Spleen (tissue), 11 donors: ENCODE results near the gene MPZL3. TPM values are rescaled to one million over a fixed set of nuclear protein-coding genes. Genes with fewer than 3 reads are reported as not detected.

Experiments
- DNase-seq: peaks from one replicate; pipeline ENCODE4 v3.0.0-alpha.2; 2020
- H3K27ac ChIP-seq, 8 donors: fragments of 200-600 bp; sonication (generic) in 7 of 8; 1 replicate in 4 of 8; 2 replicates in 4 of 8; pipeline versions ENCODE4 v1.5.0 to v1.8.0; 2016 to 2021; ENCODE audit warnings: inconsistent platforms in 4 of 8, mild to moderate bottlenecking in 4 of 8, moderate library complexity in 1 of 8
- H3K27me3 ChIP-seq, 7 donors: fragments of 200-600 bp; sonication (generic) in 6 of 7; replicated peaks in 1 of 7; 1 replicate in 4 of 7; 2 replicates in 3 of 7; pipeline versions ENCODE4 v1.5.0 to v1.8.0; 2016 to 2021; ENCODE audit warnings: inconsistent platforms in 3 of 7, mild to moderate bottlenecking in 1 of 7
- H3K36me3 ChIP-seq, 6 donors: fragments of 200-600 bp; sonication (generic) in 5 of 6; 1 replicate in 4 of 6; 2 replicates in 2 of 6; pipeline versions ENCODE4 v1.5.0 to v1.8.0; 2016 to 2021; ENCODE audit warnings: inconsistent platforms in 2 of 6
- H3K4me1 ChIP-seq, 6 donors: fragments of 200-600 bp; sonication (generic) in 5 of 6; 1 replicate in 3 of 6; 2 replicates in 3 of 6; pipeline versions ENCODE4 v1.5.0 to v1.8.0; 2016 to 2021; ENCODE audit warnings: inconsistent platforms in 3 of 6
- H3K4me3 ChIP-seq, 8 donors: fragments of 200-600 bp; sonication (generic) in 7 of 8; 1 replicate in 4 of 8; 2 replicates in 4 of 8; pipeline versions ENCODE4 v1.5.0 to v1.8.0; 2016 to 2021; ENCODE audit warnings: inconsistent platforms in 4 of 8, mild to moderate bottlenecking in 4 of 8, moderate library complexity in 2 of 8
- H3K9me3 ChIP-seq, 8 donors: fragments of 200-600 bp; sonication (generic) in 7 of 8; 1 replicate in 4 of 8; 2 replicates in 4 of 8; pipeline versions ENCODE4 v1.5.0 to v1.8.0; 2016 to 2021; ENCODE audit warnings: inconsistent platforms in 4 of 8
- POLR2A ChIP-seq, 3 donors: fragments of 450-650 bp; IDR thresholded peaks; one replicate each; pipeline ENCODE4 v1.5.1; 2017; ENCODE audit warnings: antibody characterized with exemption in 3 of 3, mild to moderate bottlenecking in 1 of 3
- POLR2AphosphoS5 ChIP-seq, 3 donors: sonication (generic); formaldehyde crosslinking; IDR thresholded peaks; one replicate each; pipeline ENCODE4 v1.5.1; 2017; ENCODE audit warnings: antibody characterized with exemption in 3 of 3
- WGBS, 5 donors: extraction: QIAGEN DNeasy Blood & Tissue Kit in 3 of 5; methylation state at CpG; one replicate each; pipeline versions ENCODE4 v1.1.5 to v1.1.7; 2013 to 2018; 5-methylcytosine and 5-hydroxymethylcytosine counted together
- intact Hi-C: fragments of 100-400 bp; cut with DNase I; formaldehyde crosslinking; loops from one replicate; pipeline ENCODE4 v1.15.0; 2023; ENCODE audit warnings: low total_unique reads
- polyA plus RNA-seq, 3 donors: library from polyadenylated mRNA; stranded (reverse); fragments of 200-250 nt; gene quantifications; one replicate each; pipeline ENCODE4 v1.2.1, GENCODE V29; 2013
- total RNA-seq, 7 donors: library from RNA; depleted of rRNA in 3 of 7; stranded (reverse); fragments of >200 nt in 3 of 7; fragmentation: NEBNext Ultra II Directional in 4 of 7; extraction: Animal tissue kit (Norgen Biotek cat#: 25700) in 4 of 7; gene quantifications; one replicate each; pipeline versions ENCODE4 v1.1.0 to v1.2.1, GENCODE V29; 2016 to 2021
- TF ChIP-seq, protein P1 (sequence below), 11 experiments: fragments of 200-600 bp in 7 of 11; fragments of 450-650 bp in 4 of 11; sonication (generic) in 4 of 11; IDR thresholded peaks in 8 of 11; conservative IDR thresholded peaks in 3 of 11; 1 replicate in 7 of 11; 2 replicates in 4 of 11; pipeline versions ENCODE4 v1.4.0 to v1.8.0; 2016 to 2021; ENCODE audit warnings: antibody characterized with exemption in 11 of 11, inconsistent platforms in 4 of 11, mild to moderate bottlenecking in 1 of 11
- donor health status: healthy with polysubstance abuse.
- donor health status: DM: no; HTN: no; CAD: no; lungs with moderate emphysema.
- donor health status: DM: no; HTN: no; CAD: no.
- donor health status: Bipolar disorder and iron deficiency.
- donor health status: healthy.
- donor health status: DM: no; HTN: no; CAD: no.
- donor health status: DM: yes; HTN: yes; CAD: no.

MPZL3 gene
- total and polyA plus RNA-seq, 10 donors, result 2.0 to 12.9 (median 6.6) TPM

DNA sequence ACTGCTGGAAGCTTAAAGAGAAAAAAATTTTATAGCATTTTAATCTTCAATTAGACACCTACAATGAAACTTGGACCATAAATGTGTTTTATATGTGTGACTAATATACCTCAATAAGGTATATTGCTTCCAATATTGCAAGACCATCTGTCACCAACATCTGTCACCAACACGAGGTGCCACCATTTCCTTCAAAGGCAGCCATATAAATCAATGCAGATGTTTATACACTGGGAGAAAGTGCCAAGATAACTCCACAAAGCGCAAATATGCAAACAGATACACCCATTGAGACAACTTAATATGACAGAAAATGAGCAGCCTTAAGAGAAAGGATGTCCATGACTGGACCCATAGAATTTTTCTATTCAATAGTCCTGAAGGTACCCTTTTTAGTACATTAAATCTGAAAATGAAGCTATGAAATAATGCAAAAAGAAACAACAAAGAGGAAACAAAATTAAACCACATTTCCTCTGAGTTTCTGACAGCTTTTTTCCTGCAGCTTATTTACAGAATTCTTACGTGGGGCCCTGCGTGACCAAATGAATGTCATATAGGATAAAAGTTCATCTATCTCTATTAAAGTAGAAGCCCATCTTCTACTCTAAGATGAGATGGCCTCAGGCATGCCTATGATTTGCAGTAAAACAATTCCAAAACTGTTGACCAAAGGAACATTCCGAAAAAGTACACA lies 12.5 kb downstream of the MPZL3 start:
- peak overlapping the region in 1 of 8 donors; percentile 31 for H3K4me3 ChIP-seq
- WGBS, 5 donors, result 34 to 65% (median 43%) methylated on average over 5 of the region's 5 CpGs

DNA sequence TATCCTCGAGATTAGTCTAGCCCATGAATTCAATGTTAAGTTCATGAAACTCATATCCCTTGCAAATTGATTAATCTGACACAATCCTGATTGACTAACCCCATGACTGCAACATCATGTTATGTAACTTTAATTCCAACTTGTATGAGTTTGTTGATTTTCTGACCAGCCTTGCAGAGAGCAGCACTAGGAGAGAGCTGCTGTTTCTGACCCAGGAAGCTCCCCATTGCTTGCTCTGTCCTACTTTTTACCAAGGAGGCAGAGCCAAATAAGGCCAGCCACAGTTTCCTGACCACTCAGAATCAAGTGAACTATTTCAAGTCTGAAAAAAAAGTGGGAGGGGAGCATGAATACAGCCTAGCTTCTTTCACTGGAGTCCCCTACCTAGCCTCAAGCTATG lies 13.2 kb downstream of the MPZL3 start:
- H3K4me1 ChIP-seq, result peaks cover 7 to 86% (median 41%) of the 10 kb centered on the region in 6 donors
- no peaks in the 10 kb centered on the region for H3K27me3 ChIP-seq
- WGBS, 5 donors, result 53 to 88% (median 64%) methylated on average over 1 of the region's 1 CpG
- intact Hi-C loops, result no loop called here
- TF ChIP-seq POLR2A (IDR thresholded peaks at IDR 0.05) (no peak), POLR2AphosphoS5 (IDR thresholded peaks at IDR 0.05) (no peak)
- TF ChIP-seq, protein P1, sequence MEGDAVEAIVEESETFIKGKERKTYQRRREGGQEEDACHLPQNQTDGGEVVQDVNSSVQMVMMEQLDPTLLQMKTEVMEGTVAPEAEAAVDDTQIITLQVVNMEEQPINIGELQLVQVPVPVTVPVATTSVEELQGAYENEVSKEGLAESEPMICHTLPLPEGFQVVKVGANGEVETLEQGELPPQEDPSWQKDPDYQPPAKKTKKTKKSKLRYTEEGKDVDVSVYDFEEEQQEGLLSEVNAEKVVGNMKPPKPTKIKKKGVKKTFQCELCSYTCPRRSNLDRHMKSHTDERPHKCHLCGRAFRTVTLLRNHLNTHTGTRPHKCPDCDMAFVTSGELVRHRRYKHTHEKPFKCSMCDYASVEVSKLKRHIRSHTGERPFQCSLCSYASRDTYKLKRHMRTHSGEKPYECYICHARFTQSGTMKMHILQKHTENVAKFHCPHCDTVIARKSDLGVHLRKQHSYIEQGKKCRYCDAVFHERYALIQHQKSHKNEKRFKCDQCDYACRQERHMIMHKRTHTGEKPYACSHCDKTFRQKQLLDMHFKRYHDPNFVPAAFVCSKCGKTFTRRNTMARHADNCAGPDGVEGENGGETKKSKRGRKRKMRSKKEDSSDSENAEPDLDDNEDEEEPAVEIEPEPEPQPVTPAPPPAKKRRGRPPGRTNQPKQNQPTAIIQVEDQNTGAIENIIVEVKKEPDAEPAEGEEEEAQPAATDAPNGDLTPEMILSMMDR (IDR thresholded peaks at IDR 0.05 in 8 of 11, conservative IDR thresholded peaks at IDR 0.05 in 3 of 11), result no peak
- H3K9me3 ChIP-seq, result no peaks in the 10 kb centered on the region
- peak overlapping the region in 1 of 8 donors; percentile 45 for H3K4me3 ChIP-seq
- no peak for DNase-seq
- H3K27ac ChIP-seq, result peak overlapping the region in 7 of 8 donors; percentile 76 to 96 (median 86)
- peaks cover 0 to 29% (median 5%) of the 10 kb centered on the region in 6 donors for H3K36me3 ChIP-seq

More for the DNA sequence above, 12.5 kb downstream of the MPZL3 start:
- Histone ChIP-seq H3K36me3 (peaks cover 0 to 22% (median 2%) of the 10 kb centered on the region in 6 donors), H3K4me1 (peaks cover 7 to 91% (median 43%) of the 10 kb centered on the region in 6 donors), H3K27ac (peak overlapping the region in 7 of 8 donors; percentile 76 to 96 (median 86)), H3K9me3 (no peaks in the 10 kb centered on the region), H3K27me3 (no peaks in the 10 kb centered on the region)
- no peak for TF ChIP-seq POLR2A (IDR thresholded peaks at IDR 0.05)
- TF ChIP-seq, protein P1 (IDR thresholded peaks at IDR 0.05 in 8 of 11, conservative IDR thresholded peaks at IDR 0.05 in 3 of 11), result no peak
- intact Hi-C loops, result no loop called here
- no peak for DNase-seq

DNA sequence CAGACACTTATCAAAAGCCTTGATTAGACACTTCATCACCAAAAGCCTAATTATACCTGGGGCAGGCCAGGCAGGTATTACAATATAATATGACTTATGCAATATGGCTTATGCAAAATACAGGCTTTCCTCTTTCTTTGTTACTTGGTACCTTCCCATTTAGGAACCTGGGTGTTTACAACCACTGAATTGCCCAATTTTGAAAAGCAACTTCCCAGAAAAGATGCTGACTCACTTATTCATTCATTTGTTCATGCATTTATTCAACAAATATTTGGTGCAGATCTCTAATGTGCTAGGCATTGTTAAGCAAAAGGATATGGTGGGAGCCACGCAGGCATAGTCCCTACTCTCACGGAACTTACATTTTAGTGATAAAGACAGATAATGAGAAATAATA lies 13.7 kb downstream of the MPZL3 start:
- Histone ChIP-seq H3K36me3 (peaks cover 0 to 34% (median 6%) of the 10 kb centered on the region in 6 donors), H3K27me3 (no peaks in the 10 kb centered on the region), H3K27ac (peak overlapping the region in 7 of 8 donors; percentile 76 to 96 (median 86)), H3K9me3 (no peaks in the 10 kb centered on the region), H3K4me3 (peak overlapping the region in 1 of 8 donors; percentile 45), H3K4me1 (peaks cover 7 to 86% (median 41%) of the 10 kb centered on the region in 6 donors)
- WGBS, 5 donors, result 65 to 94% (median 82%) methylated on average over 2 of the region's 2 CpGs
- DNase-seq, result no peak
- intact Hi-C loops, result no loop called here
- TF ChIP-seq, protein P1 (IDR thresholded peaks at IDR 0.05 in 8 of 11, conservative IDR thresholded peaks at IDR 0.05 in 3 of 11), result no peak
- TF ChIP-seq POLR2AphosphoS5 (IDR thresholded peaks at IDR 0.05), result no peak
- TF ChIP-seq POLR2A (IDR thresholded peaks at IDR 0.05), result no peak

DNA sequence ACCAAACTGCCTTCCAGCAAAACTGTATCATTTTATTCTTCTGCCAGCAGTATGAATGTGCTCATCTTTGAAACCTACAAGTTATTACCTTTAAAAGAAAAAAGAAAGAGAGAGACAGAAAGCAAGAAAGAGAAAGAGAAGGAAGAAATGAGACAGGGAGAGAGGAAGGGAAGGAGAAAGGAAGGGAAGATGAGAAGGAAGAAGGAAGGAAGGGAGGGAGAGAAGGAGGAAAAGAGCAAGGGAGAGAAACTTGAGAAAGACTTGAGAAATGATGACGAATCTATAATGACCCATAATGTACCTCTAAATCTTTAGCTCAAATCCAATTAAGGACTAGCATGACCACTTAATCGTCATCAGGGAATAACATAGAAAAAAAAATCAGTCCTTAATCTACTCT lies 16.0 kb downstream of the MPZL3 start:
- peaks cover 4 to 80% (median 31%) of the 10 kb centered on the region in 6 donors for H3K4me1 ChIP-seq
- WGBS, 5 donors, result 69 to 86% (median 79%) methylated on average over 2 of the region's 2 CpGs
- H3K27ac ChIP-seq, result peak overlapping the region in 2 of 8 donors; percentile 92 to 96

More for the DNA sequence above, 16.0 kb downstream of the MPZL3 start:
- no peak for TF ChIP-seq POLR2A (IDR thresholded peaks at IDR 0.05)
- no peak for TF ChIP-seq POLR2AphosphoS5 (IDR thresholded peaks at IDR 0.05)
- TF ChIP-seq, protein P1 (IDR thresholded peaks at IDR 0.05 in 8 of 11, conservative IDR thresholded peaks at IDR 0.05 in 3 of 11), result no peak
- Histone ChIP-seq H3K36me3 (peaks cover 0 to 53% (median 16%) of the 10 kb centered on the region in 6 donors), H3K9me3 (no peaks in the 10 kb centered on the region), H3K27me3 (no peaks in the 10 kb centered on the region), H3K4me3 (no peak overlapping the region)
- no peak for DNase-seq
- intact Hi-C loops, result no loop called here
